D721Med (cell line): Measurements from ENCODE around the gene RASAL1.

Source experiments
- DNase-seq: peaks from one replicate; pipeline ENCODE4 v3.0.0; 2011; ENCODE audit warnings: low spot score; ENCODE audit not compliant: insufficient read length
- FAIRE-seq: peaks from 2 replicates; lab custom pipeline; 2011; peaks lifted over from hg19 to GRCh38; lab: Jason Lieb, UNC
- CTCF ChIP-seq: IDR thresholded peaks from 2 replicates; pipeline ENCODE4 v1.5.1; 2012; ENCODE audit warnings: mild to moderate bottlenecking, control low read depth; ENCODE audit not compliant: insufficient read depth; ENCODE audit errors: missing control alignments

RASAL1 gene

DNA sequence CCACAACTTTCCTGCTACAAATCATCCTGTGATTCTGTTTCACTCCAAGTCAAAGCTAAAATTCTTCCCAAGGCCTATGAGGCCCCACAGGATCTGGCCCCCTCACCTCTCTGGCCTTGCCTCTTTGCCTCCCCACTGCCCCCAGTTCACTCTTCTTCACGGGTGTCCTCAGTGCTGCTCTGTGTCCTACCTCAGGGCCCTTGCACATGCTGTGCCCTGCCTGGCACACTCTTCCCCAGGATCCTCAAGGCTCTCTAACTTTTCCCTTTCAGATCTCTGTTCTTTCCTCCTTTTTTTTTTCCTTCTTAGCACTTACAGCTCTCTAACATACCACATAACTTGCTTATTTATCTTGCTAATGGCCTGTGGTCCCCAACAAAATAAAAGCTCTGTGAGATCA lies 29.2 kb downstream of the RASAL1 start:
- no peak for DNase-seq
- no peak for FAIRE-seq
- TF ChIP-seq CTCF = no peak

- DNase-seq (no peak), FAIRE-seq (no peak)
- no peak for TF ChIP-seq CTCF
These were observed 29.8 kb downstream of the RASAL1 start for GRCh38 chr12:113105606-113106271.

DNA sequence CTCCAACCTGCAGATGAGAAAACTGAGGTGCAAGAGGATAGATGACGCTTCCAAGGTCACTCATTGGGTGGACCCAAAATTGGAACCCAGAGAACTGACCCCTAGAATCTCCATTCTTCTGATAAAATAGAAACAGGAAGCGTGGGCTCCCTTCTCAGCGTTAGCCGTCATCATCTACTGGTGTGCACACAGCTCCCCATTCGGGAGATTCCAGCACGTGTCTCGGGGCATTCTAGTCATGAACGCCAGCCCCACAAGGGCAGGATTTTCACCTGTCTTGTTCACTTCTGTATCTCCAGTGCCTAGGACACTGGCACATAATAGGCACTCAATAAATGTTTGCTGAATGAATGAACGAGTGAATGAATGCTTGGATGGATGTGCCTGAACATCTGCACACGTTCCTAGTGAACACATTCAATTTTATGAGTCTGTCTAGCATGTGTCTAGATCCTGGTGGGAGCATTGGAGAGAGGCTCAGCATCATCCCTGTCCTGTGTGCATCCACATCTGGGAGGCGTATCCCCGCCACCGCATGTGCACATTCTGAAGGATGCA lies 30.5 kb downstream of the RASAL1 start:
- no peak for FAIRE-seq
- DNase-seq = no peak
- TF ChIP-seq CTCF = no peak

GRCh38 chr12:113103756-113104450 lies 31.7 kb downstream of the RASAL1 start:
- DNase-seq (no peak), FAIRE-seq (no peak)
- TF ChIP-seq CTCF = no peak

GRCh38 chr12:113102811-113103210 lies 32.8 kb downstream of the RASAL1 start:
- FAIRE-seq (no peak), DNase-seq (no peak)
- TF ChIP-seq CTCF = no peak

- FAIRE-seq (no peak), DNase-seq (no peak)
- no peak for TF ChIP-seq CTCF
These were observed 33.8 kb downstream of the RASAL1 start for GRCh38 chr12:113101751-113102150.

GRCh38 chr12:113099764-113100163 lies 35.8 kb downstream of the RASAL1 start:
- DNase-seq (no peak), FAIRE-seq (no peak)
- no peak for TF ChIP-seq CTCF
